K562 (cell line): Measurements from ENCODE around the gene EEFSEC.

Experiments used
- DNMT1 ChIP-seq: fragments of 450-650 bp; IDR thresholded peaks from 2 replicates; pipeline ENCODE4 v1.6.1; 2016; ENCODE audit warnings: antibody characterized with exemption, mild to moderate bottlenecking
- IFI16 ChIP-seq: fragments of 250-450 bp; sonication (Bioruptor Pico); IDR thresholded peaks from 2 replicates; pipeline ENCODE4 v2.1.2; 2022; ENCODE audit warnings: mild to moderate bottlenecking, inconsistent platforms
- KAT2B ChIP-seq: IDR thresholded peaks from one replicate; pipeline ENCODE4 v1.6.1; 2012; ENCODE audit warnings: low read depth, mild to moderate bottlenecking, control low read depth, inconsistent platforms, low read length, moderate library complexity
- TEAD1 ChIP-seq, 2 experiments: fragments of 450-650 bp in 1 of 2; sonication (generic) in 1 of 2; formaldehyde crosslinking; IDR thresholded peaks; 2 replicates each; pipeline versions ENCODE4 v1.4.0 to v1.8.0; 2020 to 2022; ENCODE audit warnings: mild to moderate bottlenecking in 2 of 2, missing genetic modification reagents in 1 of 2
- ZNF785 ChIP-seq: fragments of 250-450 bp; sonication (Bioruptor Pico); IDR thresholded peaks from 2 replicates; pipeline ENCODE4 v1.4.0; 2020; ENCODE audit warnings: mild to moderate bottlenecking
- TF ChIP-seq, protein P1 (sequence below): sonication (generic); formaldehyde crosslinking; IDR thresholded peaks from 2 replicates; pipeline ENCODE4 v1.8.1; 2023; ENCODE audit warnings: mild to moderate bottlenecking, missing genetic modification reagents

DNA sequence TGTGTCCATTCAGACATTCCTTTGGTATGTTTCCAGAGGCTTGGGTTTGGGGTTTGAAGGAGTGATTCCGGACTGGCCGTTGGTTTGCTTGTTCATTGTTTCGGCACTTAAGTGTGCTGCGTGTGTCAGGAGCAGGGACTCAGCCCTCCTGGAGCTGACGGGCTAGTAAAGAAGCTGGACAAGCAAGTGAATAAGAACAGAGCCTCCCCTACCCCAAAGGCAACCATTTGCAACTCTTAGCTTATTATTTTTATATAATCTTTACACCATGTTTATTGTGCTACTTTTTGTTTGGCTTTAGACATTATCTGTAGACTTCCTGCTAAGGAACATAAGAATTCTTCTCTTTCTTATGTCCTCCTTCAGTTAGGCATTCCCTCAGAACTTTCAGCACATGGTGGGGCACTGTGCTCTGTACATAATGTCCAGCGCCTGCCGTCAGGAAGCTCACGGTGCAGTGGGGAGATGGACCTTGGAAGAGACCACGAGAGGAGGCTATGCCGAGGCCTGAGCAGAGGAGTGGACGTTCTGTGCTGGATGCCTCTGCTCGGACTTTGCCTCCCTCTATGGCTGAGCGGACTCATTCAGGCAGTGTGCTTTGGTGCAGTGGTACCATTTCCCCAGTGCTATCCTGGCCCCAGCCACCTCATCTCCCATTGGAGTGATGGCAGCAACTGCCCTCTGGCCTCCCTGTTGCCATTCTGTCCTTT is 65.4 kb downstream of the EEFSEC start:
- TF ChIP-seq ZNF785 (CRISPR knock-in tag), result no peak
- TF ChIP-seq KAT2B, result no peak
- TF ChIP-seq IFI16, result no peak
- no peak for TF ChIP-seq TEAD1 (CRISPR knock-in tag; IDR thresholded peaks at IDR 0.05)
- TF ChIP-seq DNMT1, result no peak
- TF ChIP-seq, protein P1, sequence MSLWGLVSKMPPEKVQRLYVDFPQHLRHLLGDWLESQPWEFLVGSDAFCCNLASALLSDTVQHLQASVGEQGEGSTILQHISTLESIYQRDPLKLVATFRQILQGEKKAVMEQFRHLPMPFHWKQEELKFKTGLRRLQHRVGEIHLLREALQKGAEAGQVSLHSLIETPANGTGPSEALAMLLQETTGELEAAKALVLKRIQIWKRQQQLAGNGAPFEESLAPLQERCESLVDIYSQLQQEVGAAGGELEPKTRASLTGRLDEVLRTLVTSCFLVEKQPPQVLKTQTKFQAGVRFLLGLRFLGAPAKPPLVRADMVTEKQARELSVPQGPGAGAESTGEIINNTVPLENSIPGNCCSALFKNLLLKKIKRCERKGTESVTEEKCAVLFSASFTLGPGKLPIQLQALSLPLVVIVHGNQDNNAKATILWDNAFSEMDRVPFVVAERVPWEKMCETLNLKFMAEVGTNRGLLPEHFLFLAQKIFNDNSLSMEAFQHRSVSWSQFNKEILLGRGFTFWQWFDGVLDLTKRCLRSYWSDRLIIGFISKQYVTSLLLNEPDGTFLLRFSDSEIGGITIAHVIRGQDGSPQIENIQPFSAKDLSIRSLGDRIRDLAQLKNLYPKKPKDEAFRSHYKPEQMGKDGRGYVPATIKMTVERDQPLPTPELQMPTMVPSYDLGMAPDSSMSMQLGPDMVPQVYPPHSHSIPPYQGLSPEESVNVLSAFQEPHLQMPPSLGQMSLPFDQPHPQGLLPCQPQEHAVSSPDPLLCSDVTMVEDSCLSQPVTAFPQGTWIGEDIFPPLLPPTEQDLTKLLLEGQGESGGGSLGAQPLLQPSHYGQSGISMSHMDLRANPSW (CRISPR knock-in tag), result no peak
